Dedifferentiated amniotic fluid mesenchymal stem cell (primary cell): ENCODE results near the gene MRPL24.

ENCODE experiments used
- DNase-seq: peaks from one replicate; pipeline ENCODE4 v3.0.0-alpha.2; 2016; ENCODE audit errors: extremely low spot score

MRPL24 gene

DNA sequence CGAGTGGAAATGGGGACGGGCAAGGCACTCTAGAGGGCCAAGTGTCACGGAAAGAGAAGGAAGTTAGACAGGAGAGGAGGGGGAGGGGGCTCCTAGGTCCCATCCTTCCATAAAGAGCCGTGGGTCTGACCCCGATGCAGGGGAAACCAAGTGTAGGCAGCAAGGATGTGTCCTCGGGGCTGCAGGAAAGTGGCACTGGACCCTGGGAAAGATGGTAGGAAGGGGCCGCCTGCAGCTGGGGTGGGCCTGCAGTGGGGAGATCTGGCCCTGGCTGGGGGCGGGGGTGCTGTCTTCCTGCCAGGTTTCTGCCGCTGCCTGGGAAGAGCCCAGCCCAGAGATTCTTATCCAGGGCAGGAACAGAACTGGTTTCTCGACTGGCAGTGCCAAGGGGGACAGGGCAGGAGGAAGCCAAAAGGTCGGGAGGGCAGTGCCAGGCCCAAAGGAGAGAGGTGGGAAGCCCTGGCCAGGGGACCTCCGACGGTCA, 48.4 kb downstream of the MRPL24 start:
- no peak for DNase-seq

DNA sequence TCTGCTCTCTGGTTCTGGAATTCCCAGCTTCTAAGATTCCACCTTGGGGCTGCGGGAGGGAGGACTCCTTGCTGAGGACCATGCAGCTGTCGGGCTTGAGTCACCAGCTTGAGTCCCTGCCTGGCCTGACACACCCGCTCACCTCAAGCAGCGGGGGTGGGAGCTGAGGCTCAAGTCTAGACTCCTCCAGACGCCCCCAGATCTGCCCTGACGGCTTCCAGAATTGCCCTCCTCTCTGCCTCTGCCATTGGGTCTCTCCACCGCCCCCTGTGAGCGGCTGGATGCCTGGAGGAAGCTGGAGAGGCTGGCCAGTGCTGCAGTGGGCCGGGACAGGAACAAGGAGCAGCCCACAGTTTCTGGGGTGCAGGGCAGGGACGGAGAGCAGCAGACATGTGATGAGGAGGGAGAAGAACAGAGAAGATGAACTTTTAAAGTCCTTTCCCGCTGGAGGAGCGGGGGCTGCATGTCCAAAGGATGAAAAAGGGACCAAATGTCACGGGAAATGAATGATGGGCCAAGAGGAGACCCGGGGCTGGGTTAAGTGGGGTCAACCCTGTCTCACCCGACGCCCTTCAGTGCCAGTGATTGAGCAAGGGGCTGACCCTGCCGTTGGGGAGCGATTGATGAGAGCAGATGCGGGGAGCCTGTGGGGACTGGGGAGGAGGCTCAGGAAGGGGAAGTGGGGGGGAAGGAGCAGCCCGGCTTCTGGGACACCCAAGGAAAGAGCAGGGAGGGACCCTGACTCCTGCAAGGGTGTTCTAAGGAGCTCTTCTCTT, 49.0 kb downstream of the MRPL24 start:
- DNase-seq: no peak

DNA sequence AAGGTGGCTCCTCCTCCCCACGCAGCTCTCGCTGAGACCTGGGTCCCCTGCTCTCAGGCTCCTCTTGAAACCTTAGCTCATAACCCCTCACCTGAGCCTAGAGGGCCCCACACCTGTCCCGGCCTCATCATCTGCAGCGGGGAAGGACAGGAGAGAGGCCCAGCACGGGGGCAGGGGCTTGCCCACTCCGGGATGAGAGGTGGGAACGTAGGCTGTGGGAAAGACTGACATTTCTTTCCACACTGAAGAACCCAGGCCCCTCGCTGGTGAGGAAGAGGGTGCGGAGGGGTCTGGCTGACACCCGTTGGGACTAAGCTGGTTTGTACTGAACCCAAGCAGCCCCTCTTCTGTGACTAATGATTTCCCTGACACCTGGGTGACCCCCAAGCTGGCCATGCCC, 49.7 kb downstream of the MRPL24 start:
- DNase-seq: no peak

DNA sequence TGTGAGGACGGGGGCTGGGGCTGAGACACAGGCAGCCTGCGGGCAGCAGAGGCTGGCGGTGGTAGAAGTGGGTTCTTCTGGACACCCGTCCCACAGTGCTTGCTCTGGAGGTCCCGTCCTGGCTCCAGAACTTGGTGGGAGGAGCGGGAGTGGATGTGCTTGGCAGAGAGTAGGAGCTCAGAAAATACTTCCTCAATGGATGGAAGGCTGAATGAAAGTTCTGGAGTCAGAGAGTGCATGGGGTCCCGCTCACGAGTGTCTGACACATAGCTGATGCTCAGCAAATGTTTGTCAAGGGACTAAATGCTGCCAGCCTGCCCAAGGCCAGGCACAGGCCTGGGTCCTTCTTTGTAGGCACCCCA, 50.2 kb downstream of the MRPL24 start:
- DNase-seq: no peak

DNA sequence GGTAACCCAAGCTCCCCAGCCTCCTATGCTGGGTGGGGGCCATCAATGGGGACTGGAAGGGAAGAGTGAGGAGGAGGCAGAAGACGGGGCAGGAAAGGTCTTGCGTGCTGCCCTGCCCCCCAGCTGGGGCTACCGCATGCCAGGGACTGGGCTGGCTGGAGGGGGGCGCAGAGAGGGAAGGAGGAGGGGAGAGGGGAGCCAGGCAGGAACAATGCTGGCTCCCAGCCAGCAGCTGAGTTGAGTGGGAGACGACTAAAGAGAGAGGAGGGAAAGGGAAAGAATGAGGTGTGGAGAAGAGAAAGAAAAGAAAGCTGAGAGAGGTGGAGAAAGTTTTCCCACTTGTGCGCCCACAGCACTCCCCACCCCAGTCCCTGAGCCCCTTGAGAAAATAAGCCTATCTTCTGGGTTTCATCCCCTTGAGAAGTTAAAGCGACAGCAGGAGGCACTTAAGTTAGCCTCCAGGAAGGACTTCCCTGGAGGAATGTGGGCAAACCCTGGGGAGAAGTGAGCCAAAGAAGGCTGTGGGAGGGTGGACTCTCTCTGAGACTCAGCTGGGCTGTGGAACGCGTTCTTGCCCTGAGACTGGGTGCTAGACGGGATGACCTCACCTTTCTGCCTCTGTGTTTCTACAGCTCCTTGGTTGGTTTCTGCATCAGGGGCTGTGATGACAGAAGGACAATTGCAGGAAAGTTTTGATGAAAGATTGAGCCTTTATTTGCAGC, 50.8 kb downstream of the MRPL24 start:
- DNase-seq: no peak

DNA sequence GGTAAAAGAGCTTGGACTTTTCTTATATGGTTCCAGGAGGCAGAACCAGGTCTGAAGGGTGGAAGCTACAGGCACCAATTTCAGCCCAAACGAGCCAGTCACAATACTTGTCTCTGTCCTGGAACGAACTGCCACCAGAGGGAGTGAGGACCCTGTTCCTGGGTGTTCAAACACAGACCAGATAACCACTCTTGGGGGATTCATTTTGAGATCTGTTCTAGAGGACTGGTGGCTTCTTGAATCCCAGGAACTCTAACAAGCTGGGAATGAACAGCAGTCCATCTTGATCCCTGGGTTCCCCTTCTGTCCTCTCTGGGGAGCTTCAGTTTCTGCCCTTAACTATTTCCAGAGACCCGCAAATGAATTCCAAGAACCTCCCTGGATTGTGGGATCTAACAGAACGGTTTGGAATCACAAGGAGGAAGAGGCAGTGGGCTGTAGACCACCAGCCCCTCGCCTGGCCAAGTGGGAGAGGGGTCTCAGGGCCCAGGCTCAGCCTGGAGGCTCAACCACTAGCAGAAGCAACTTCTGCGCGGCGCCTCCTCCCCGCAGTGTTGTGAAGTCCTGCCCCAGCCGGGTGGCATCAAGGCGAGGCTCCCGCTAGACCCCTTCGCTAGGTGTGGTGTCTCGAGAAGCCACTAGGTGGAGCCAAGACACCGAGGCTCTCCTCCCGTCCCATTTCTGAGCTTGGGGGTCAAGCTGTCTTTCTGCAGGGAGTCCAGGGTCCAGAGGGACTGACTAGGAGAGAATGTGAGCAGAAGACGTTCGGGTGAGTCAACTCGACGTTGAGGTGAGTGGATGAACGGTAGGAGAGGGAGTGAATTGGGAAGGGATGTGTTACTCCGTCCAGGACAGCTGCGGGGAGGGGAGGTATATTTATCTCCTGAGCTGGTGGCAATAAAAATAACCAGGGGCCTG, 51.6 kb downstream of the MRPL24 start:
- peak; percentile 77 for DNase-seq
